ENCODE results near the gene INPP5F. TPM values are rescaled to one million over a fixed set of nuclear protein-coding genes. Genes with fewer than 3 reads are reported as not detected.

The INPP5F gene
- total and polyA plus RNA-seq, 8 donors: 10.9 to 46.5 (median 40.5) TPM

DNA sequence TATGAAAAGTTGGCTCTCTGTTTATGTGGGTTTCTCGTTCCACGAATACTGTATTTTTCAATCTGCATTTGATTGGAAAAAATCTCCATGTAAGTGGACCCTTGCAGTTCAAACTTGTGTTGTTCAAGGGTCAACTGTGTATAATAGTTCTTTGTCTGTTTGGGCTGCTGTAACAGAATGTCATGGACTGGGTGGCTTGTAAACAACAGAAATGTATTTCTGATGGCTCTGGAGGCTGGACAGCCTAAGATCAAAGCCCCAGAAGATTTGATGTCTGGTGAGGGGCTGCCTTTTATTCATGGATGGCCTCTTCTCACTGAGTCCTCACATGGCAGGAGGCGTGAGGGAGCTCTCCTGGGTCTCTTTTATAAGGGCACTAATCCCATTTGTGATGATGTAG, 36.2 kb downstream of the INPP5F start:
- TF ChIP-seq, protein P1, sequence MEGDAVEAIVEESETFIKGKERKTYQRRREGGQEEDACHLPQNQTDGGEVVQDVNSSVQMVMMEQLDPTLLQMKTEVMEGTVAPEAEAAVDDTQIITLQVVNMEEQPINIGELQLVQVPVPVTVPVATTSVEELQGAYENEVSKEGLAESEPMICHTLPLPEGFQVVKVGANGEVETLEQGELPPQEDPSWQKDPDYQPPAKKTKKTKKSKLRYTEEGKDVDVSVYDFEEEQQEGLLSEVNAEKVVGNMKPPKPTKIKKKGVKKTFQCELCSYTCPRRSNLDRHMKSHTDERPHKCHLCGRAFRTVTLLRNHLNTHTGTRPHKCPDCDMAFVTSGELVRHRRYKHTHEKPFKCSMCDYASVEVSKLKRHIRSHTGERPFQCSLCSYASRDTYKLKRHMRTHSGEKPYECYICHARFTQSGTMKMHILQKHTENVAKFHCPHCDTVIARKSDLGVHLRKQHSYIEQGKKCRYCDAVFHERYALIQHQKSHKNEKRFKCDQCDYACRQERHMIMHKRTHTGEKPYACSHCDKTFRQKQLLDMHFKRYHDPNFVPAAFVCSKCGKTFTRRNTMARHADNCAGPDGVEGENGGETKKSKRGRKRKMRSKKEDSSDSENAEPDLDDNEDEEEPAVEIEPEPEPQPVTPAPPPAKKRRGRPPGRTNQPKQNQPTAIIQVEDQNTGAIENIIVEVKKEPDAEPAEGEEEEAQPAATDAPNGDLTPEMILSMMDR (IDR thresholded peaks at IDR 0.05): no peak
- DNase-seq (no peak), ATAC-seq (no peak)
- Histone ChIP-seq H3K36me3 (no peaks in the 10 kb centered on the region), H3K4me1 (peaks cover 0 to 4% of the 10 kb centered on the region in 2 donors), H3K9me3 (no peaks in the 10 kb centered on the region), H3K27ac (no peak overlapping the region), H3K4me3 (no peak overlapping the region), H3K27me3 (no peaks in the 10 kb centered on the region)
- intact Hi-C loops (cut with DNase I): no loop called here

DNA sequence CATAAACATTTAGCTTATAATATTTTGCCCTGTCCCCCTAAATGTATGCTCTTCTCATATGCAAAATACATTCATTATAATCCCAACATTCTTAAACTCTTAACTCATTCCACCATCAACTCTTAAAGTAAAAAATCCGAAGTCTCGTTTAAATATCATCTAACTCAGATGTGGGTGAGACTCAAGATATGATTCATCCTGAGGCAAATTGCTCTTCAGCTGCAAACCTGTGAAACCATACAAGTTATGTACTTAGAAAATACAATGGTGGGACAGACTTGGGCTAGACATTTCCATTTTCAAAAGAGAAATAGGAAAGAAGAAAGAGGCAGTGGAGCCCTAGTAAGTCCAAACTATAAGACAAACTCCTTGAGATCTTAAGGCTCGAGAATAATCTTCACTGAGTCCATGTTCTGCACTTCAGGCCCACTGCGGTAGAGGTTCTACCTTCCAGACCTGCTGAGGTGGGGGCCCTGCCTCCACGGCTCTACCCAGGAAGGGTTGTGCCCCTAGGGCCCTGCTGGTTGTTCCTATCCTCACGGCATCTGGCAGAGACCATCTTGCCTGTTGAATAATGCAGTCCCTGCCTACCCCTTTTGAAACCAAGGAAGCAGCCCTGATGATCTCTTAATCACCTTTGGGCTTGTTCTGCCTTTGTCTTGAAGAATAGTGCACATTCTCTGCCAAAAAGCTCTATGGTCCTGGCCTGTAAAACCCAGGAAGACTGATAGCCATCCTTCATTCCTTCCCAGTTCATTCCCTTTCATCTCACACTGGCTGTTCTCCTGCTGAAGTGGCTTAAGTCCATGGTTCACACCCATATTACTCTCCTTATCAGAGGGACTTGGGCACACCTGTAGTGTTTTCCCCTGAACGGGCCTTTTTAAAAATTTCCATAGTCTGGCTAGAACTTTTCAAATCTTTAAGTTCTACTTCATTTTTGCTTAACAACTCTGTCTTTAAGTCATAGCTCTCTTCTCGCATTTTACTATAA, 37.3 kb downstream of the INPP5F start:
- H3K9me3 ChIP-seq: no peaks in the 10 kb centered on the region
- ATAC-seq (no peak), DNase-seq (no peak)
- no peaks in the 10 kb centered on the region for H3K27me3 ChIP-seq
- no peak overlapping the region for H3K27ac ChIP-seq
- intact Hi-C loops (cut with DNase I): no loop called here
- peaks cover 0 to 4% of the 10 kb centered on the region in 2 donors for H3K4me1 ChIP-seq
- TF ChIP-seq, protein P1 (IDR thresholded peaks at IDR 0.05): no peak
- H3K4me3 ChIP-seq: no peak overlapping the region
- no peaks in the 10 kb centered on the region for H3K36me3 ChIP-seq

DNA sequence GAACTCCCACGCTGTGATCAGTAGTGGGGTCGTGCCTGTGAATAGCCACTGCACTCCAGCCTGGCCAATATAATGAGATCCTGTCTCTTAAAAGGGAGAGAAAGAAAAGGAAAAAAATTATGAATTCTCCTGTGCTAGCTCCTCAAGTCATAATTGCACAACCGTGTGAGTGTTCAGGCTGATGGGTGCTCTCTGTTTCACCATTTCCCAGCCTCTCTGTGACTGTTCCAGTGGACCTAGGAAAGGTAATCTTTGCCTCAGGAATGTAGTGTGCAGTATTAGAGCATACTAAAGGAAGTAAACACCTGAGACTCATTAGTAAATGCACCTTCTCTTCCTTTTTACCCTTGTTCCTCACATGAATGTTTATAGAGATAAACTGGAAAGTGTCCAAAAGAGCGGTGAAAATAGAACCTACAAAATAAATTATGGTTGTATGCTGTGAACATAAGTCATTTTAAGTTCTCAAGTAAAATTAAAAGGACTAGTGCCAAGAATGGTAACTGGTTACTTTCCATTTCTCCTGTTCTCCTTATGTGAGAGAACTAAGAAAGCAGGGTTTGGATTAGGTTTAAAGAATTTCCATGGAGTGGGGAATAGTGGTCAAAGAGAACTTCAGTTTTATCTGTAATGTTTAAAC, 42.7 kb downstream of the INPP5F start:
- intact Hi-C loops (cut with DNase I): no loop called here
- Histone ChIP-seq H3K27ac (peak overlapping the region; percentile 4 to 37), H3K4me3 (no peak overlapping the region), H3K27me3 (no peaks in the 10 kb centered on the region), H3K36me3 (no peaks in the 10 kb centered on the region), H3K4me1 (peaks cover 8 to 29% of the 10 kb centered on the region in 2 donors), H3K9me3 (no peaks in the 10 kb centered on the region)
- ATAC-seq (peak; percentile 91), DNase-seq (no peak)
- TF ChIP-seq, protein P1 (IDR thresholded peaks at IDR 0.05): no peak

DNA sequence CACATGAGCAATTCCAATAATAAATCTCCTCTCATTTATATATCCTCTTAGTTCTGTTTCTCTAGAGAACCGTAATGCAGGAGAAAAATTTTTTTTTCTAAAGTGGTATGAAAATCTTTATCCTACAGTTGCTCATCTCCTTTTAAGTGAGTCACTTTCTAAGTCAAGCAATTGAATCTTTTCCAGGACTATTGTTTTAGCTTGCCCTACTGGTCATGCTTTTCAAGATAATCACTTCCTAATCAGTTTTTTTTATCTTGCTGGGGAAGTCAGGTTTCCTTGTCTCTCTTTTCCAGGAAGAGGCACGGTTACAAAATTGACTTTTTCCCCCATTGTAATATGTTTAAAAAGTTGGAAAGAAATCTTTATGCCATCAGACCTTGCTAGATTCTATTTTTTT, 44.0 kb downstream of the INPP5F start:
- TF ChIP-seq, protein P1 (IDR thresholded peaks at IDR 0.05): no peak
- Histone ChIP-seq H3K27me3 (no peaks in the 10 kb centered on the region), H3K4me1 (peaks cover 8 to 29% of the 10 kb centered on the region in 2 donors), H3K9me3 (no peaks in the 10 kb centered on the region), H3K36me3 (no peaks in the 10 kb centered on the region), H3K27ac (peak overlapping the region in 1 of 2 donors; percentile 3), H3K4me3 (no peak overlapping the region)
- DNase-seq: no peak
- intact Hi-C loops (cut with DNase I): no loop called here
- no peak for ATAC-seq

DNA sequence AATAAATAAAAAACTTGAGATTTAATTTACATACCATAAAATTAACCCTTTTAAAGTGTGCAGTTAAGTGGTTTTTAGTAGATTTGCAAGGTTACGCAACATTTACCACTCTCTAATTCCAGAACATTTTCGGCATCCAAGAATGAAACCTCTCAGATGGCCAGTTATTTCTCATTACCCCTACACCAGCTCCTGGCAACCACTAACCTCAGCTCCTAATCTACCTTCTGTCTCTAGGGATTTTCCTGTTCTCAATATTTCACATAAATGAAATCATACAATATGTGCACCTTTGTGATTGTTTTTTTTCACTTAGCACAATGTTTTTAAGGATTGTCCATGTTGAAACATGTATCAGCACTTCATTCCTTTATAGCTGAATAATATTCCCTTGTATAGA, 45.1 kb downstream of the INPP5F start:
- intact Hi-C loops (cut with DNase I): no loop called here
- Histone ChIP-seq H3K4me1 (peaks cover 8 to 29% of the 10 kb centered on the region in 2 donors), H3K27ac (no peak overlapping the region), H3K9me3 (no peaks in the 10 kb centered on the region), H3K36me3 (no peaks in the 10 kb centered on the region), H3K27me3 (no peaks in the 10 kb centered on the region), H3K4me3 (no peak overlapping the region)
- DNase-seq (no peak), ATAC-seq (peak; percentile 38)
- TF ChIP-seq, protein P1 (IDR thresholded peaks at IDR 0.05): no peak
